Glomerular visceral epithelial cell (primary cell): ENCODE results near the gene HYAL3.

Source experiments
- DNase-seq: peaks from one replicate; pipeline ENCODE4 v3.0.0-alpha.2; 2016; ENCODE audit errors: extremely low spot score

The HYAL3 gene

DNA sequence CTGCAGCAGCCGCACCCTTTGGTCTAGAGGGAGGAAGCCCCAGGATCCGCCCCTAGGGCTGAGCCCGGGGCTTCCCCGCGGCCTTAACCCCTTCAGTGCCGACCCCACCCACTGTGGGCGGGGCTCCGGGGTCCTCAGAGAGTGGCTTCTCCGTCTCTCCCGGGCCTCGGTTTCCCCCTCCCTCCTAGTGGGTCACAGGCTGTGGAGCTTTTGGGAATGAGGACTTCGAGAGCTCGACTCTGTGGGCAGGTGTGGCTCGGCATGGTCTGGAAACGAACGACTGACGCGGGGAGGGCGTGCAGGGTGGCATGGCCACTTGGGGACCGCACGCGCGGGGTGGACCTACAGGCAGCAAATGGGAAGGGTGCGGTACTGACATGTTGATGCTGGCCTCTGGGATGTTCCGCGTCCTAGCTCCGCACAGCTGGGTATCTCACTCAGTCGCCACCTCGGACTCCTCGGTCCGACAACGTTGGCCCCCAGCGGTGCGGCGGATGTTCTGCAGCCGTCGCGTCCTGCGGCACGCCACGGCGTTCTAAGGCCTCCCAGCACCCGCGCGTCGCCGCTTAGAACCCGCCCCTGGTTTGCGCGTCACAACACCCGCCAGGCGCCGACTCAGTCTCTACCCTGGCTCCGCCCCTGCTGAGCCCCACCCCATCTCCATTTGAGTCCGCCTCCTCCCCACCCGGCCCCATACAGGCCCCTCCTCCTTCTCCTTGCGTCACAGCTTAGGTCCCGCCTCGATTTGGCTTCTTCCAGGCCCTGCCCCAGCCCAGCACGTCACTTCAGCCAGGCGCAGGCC, at the start of gene HYAL3, which contains the start of gene NAA80:
Gene HYAL3 (minus strand): TSS at position 570 of the 802 bp plus-strand sequence. CDS start 3,803 bp downstream, outside the sequence.
Gene NAA80 (minus strand): TSS at position 570 of the 802 bp plus-strand sequence. CDS start 1,942 bp downstream, outside the sequence.
- peak; percentile 100 for DNase-seq

DNA sequence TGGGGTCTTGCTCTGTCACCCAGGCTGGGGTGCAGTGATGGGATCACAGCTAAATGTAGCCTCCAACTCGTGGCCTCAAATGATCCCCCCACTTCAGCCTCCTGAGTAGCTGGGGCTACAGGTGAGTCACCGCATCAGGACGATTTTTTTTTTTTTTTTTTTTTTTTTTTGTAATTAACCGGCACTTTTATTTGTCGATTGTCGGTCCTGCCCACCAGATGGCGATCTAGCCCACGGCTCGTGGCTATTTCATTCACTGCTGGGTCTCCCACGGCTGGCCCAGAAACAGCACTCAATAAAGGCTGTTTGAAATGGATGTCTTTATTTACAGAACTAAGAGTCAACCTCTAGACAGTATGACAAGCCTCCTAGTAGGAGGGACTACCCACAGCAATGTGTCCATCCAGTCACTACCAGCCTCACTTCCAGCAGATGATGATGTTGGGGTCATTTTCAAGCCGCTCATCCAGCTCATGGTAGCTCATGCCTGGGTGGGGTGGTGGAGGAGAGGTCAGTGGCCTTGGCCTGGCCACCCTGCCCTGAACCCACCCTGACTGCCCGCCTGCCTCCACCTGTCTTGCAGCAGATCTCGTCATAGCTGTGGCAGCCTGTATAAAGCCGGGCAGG, 48.1 kb upstream of the HYAL3 start:
- peak; percentile 79 for DNase-seq

- DNase-seq: no peak
Measured at GRCh38 chr3:50345586-50346234, 46.5 kb upstream of the HYAL3 start, which contains the start of gene ZMYND10. ZMYND10 (minus strand) TSS chr3:50345732; CDS start chr3:50345579, 153 bp downstream.

- no peak for DNase-seq
Measured at GRCh38 chr3:50345008-50345407, 45.8 kb upstream of the HYAL3 start.

GRCh38 chr3:50342813-50343633, 43.8 kb upstream of the HYAL3 start:
- no peak for DNase-seq

GRCh38 chr3:50341996-50342650, 42.9 kb upstream of the HYAL3 start:
- DNase-seq: no peak

- no peak for DNase-seq
Measured at GRCh38 chr3:50341537-50341936, 42.3 kb upstream of the HYAL3 start.

GRCh38 chr3:50340448-50341329, 41.5 kb upstream of the HYAL3 start, which contains the start of gene RASSF1:
RASSF1 (minus strand) TSS chr3:50340836; CDS start chr3:50340805, 31 bp downstream.
- DNase-seq: no peak

GRCh38 chr3:50340147-50340447, 40.9 kb upstream of the HYAL3 start:
- no peak for DNase-seq

- DNase-seq: no peak
Measured at GRCh38 chr3:50339485-50340146, 40.4 kb upstream of the HYAL3 start.

GRCh38 chr3:50338965-50339364, 39.8 kb upstream of the HYAL3 start:
- DNase-seq: no peak

DNA sequence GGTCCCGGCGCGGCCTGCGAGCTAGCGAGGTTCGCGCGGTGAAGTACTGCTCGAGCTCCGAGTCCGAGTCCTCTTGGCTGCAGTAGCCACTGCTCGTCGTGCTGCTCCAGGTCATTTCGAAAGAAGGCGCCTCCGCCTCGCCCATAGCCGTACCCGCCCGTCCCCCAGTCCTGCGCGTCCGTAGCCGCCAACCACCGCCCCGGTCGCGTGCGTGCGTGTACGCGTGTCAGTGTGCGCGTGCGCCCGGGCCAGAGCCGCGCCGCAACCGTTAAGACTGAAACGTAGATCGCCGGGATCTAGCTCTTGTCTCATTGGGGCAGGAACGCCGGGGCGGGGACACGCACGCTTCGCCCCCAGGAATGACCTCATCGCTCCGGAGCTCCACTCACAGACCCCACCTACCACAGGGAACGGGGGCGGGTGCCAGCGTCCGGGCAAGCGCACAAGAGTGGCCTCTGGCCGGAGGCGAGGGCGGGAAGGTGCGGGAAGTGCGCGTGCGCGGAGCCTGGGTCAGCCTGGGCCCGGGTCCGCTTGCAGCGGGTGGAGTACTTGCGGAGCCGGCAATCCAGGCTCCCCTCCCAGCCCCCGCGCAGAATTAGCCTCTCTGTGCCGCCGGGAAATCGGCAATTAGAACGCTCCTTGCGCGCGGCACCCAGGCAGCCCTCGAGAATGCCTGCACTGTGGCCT, 38.1 kb upstream of the HYAL3 start:
- DNase-seq: peak; percentile 99

DNA sequence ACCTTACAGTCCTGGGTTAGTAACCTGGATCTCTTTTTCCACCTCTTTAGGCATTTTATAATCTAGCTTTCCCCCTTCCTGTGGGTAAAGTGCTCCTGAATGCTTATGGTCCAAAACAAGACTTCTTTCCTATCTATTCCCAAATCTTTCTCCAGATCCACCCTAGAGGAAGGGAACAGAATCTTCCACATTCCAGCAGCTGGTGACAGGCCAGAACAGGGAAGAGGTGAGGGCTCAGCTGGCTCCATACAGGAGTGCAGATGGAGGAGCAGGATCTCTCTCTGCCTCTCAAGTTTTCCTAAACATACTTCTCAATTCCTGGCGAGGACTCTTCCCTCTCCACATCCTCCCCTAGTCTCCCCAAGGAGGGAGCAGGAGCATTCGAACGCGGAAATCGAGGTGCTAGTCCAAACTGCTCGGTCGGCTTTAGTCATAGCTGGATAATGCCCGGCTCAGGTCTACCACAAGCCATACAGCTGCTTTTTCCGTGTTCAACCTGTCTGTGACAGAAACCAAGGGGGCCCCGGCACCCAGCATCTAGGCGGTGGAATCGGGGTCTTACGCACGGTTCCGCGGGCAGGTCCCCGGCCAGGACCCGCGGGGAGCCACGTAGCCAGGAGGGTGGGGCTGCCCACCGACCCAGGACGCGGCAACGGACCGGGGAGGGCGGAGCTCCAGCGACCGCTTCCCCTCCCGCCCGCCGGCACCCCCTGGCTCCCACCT, 37.4 kb upstream of the HYAL3 start:
- DNase-seq: no peak

DNA sequence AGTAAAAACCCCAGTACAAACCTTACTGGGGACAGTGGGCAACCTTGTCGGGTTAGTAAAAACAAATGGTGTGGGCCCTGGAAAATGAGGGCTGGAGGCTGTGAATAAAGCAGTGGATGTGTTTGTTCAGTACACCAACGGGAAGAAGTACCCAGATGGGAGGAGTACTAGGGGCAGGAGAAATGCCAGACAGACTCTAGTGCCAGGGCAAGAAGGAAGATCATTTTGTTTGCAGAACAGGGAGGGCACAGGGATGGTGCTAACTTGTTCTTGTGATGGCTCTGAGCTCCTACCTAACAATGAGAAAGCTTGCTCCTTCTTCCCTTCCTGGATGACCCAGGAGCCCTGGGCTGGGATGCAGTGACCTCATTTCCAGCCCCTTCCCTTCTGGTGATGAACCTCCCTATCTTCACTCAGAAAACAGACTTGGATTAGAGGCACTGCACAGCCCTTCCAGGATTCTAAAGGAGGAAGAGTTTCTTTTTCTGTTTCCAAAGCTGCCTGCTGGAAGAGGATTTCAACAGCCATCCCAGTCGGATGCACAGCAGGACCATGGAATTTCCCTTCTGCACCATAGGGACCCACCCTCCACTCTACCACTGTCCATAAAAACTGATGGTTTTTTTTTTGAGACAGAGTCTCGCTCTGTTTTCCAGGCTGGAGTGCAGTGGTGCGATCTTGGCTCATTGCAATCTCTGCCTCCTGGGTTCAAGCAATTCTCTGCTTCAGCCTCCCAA, 35.3 kb upstream of the HYAL3 start:
- DNase-seq: no peak

GRCh38 chr3:50333744-50334328, 34.6 kb upstream of the HYAL3 start:
- DNase-seq: no peak

- no peak for DNase-seq
Measured at GRCh38 chr3:50331364-50331907, 32.2 kb upstream of the HYAL3 start.

DNA sequence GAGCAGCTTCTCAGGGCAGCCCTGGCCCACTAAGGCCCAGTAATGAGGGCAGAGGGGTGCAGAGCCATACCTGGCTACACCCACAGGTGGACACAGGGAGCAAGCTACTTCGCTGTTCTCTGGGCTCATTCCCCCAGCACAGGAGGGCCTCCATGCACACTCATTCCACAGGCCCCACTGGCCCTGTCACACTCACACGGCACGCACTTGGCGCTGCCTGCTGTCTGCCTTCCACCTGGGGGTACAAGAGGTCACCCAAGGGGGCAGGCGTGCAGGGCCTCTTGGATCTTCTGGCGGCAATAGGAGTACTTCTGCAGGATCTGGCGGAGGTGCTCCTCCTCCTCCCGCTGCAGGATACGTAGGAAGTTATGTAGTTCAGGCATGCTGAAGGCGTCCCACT, 31.1 kb upstream of the HYAL3 start:
- DNase-seq: no peak
